NCI-H460 (cell line): ENCODE data around the gene PBRM1. TPM values are rescaled to one million over a fixed set of nuclear protein-coding genes. Genes with fewer than 3 reads are reported as not detected.
"Not testable (repeated sequence)": the region's sequence is repeated elsewhere in the genome, so short reads cannot be mapped to it uniquely, and the experiment has no call there.

Source experiments
- DNase-seq: peaks from one replicate; pipeline ENCODE4 v3.0.0-alpha.2; 2016; ENCODE audit warnings: low read depth; ENCODE audit errors: extremely low read depth
- polyA plus RNA-seq: library from polyadenylated mRNA; depleted of rRNA; stranded (reverse); fragments of >200 nt; gene quantifications from 2 replicates; pipeline ENCODE4 v1.2.3, GENCODE V29; 2014; cell fraction: nucleus; rRNA removed
- total RNA-seq: library from RNA; depleted of rRNA; stranded (reverse); fragments of >200 nt; shearing (Covaris generic); gene quantifications from 2 replicates; pipeline ENCODE4 v1.2.3, GENCODE V29; 2014; rRNA removed

Gene PBRM1
- total RNA-seq, result 32.1 and 38.2 TPM in 2 replicates
- 11.5 and 11.9 TPM in 2 replicates for polyA plus RNA-seq

GRCh38 chr3:52685709-52686691, at the start of gene PBRM1, which contains the start of gene GNL3:
PBRM1 (minus strand) TSS chr3:52685913.
GNL3 (plus strand) TSS chr3:52686032; CDS start chr3:52686093, 61 bp downstream.
- peak; percentile 90 for DNase-seq

GRCh38 chr3:52733256-52733891, 47.7 kb upstream of the PBRM1 start:
- DNase-seq, result no peak

DNA sequence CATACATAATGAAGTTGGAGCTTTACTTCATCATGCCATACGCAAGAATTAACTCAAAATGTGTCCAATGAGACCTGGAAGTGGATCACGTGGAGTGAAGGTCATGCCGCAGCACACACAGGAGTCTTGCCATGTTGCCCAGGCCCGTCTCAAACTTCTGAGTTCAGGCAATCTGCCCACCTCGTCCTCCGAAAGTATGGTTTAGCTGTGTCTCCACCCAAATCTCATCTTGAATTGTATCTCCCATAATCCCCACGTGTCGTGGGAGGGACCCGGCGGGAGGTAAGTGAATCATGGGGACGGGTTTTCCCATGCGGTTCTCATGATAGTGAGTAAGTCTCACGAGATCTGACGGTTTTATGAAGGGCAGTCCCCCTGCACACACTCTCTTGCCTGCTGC, 45.9 kb upstream of the PBRM1 start:
- no peak for DNase-seq

DNA sequence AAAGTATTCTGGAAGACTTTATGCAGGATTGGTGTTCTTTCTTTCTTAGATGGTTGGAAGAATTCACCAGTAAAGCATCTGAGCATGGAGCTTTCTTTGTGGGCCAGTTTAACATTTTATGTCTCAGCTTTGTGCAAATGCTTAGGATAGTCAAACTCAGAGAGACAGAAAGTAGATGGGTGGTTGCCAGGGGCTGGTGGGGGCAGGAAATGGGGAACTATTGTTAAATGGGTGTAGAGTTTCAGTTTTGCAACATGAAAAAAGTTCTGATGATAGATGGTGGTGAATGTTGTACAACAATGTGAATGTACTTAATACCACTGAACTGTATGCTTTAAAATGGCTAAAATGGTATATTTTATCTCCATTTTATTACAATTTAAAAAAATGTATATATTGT, 45.0 kb upstream of the PBRM1 start:
- DNase-seq, result no peak

GRCh38 chr3:52728753-52729152, 43.0 kb upstream of the PBRM1 start:
- not testable (repeated sequence) for DNase-seq

DNA sequence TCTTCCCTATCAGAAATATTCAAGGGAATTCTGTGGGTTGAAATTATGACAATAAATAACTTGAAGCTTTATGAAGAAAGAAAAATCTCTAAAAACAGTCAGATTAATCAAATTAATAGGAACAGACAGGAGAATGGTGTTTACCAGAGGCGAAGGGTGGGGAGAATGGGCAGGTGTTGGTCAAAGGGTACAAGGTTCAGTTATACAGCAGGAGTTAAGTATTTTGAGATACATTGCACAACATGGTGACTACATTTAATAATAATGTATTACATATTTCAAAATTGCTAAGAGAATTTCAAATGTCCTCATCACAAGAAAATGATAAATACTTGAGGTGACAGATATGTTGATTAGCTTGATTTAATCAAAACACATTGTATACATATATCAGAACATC, 38.8 kb upstream of the PBRM1 start:
- DNase-seq, result no peak

GRCh38 chr3:52723935-52724334, 38.2 kb upstream of the PBRM1 start:
- DNase-seq, result no peak

DNA sequence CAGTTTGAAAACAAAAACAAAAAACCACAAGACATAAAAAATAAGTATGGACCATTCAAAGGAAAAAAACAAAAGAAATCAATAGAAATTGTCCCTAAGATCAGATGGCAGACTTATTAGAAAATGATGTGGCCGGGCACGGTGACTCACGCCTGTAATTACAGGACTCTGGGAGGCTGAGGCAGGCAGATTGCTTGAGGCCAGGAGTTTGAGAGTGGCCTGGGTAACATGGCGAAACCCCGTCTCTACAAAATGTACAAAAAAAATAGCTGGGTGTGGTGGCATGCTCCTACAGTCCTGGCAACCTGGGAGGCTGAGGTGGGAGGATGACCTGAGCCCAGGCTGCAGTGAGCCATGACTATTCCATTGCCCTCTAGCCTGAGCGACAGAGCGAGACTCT, 36.8 kb upstream of the PBRM1 start:
- no peak for DNase-seq

DNA sequence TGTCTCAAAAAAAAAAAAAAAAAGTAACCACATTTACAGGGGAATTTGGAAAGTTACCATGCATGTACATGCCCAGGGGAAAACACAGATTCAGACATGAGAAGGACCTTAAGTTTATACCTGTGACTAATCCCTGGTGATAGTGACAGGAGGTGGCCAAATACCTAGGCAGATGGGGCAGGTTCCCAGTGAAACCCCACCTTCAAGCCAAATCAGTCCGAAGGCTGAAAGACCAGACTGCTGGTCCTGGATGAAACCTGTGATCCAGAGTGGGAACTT, 36.0 kb upstream of the PBRM1 start:
- DNase-seq, result no peak

GRCh38 chr3:52721002-52721729, 35.5 kb upstream of the PBRM1 start:
- DNase-seq, result no peak

DNA sequence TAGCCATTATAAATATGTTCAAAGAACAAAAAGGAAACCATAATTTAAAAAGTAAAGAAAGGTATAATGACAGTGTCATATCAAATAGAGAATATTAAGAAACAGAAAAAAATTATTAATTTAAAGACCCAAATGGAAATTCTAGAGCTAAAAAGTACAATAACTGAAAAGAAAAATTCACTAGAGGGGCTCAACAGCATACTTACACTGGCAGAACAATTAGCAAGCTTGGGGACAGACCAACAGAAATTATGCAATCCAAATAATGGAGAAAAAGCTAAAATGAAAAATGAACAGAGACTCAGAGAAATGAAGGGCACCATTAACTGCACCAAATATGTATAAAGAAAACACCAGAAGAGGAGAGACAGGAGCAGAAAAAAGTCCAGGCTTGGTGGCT, 33.9 kb upstream of the PBRM1 start:
- DNase-seq, result no peak

- no peak for DNase-seq
Measured at GRCh38 chr3:52715714-52716305, 30.1 kb upstream of the PBRM1 start.

GRCh38 chr3:52714335-52715302, 28.9 kb upstream of the PBRM1 start:
- no peak for DNase-seq

GRCh38 chr3:52712291-52713212, 26.8 kb upstream of the PBRM1 start:
- no peak for DNase-seq

GRCh38 chr3:52710512-52710911, 24.8 kb upstream of the PBRM1 start:
- no peak for DNase-seq

DNA sequence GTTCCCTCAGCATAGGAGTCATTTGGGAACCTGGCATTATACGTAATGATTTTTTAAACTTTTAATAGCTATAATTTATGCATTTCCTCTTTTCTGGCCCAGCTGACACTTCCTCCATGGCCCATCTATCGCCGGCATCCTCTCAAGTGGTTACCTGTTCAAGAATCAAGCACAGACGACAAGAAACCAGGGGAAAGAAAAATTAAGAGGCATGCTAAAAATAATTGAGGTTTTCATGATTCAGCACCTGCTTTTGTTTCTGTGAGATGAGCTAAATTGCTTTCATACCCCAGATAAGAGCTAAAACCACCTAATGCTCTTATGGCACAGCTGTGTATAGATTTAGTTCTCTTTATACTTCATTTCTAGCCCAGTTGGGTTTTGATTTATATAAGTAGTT, 21.9 kb upstream of the PBRM1 start:
- DNase-seq, result no peak

- peak; percentile 70 for DNase-seq
Measured at GRCh38 chr3:52705688-52706686, 20.3 kb upstream of the PBRM1 start, which contains the start of the genes GLT8D1 and SPCS1. GLT8D1 (minus strand) TSS chr3:52705791; CDS start chr3:52700460, 5,331 bp downstream. SPCS1 (plus strand) TSS chr3:52706106; CDS start chr3:52706247, 141 bp downstream.
